Stimulated activated CD4-positive, alpha-beta T cell treated with anti-CD3 and anti-CD28 coated beads, Interleukin-2, amount 100 ng/mL, for 4 hours (primary cell): ENCODE results near the gene CACNA1A.

Experiments used
- DNase-seq: peaks from one replicate; pipeline ENCODE4 v3.0.0-alpha.2; 2020; ENCODE audit warnings: low read depth

The CACNA1A gene

DNA sequence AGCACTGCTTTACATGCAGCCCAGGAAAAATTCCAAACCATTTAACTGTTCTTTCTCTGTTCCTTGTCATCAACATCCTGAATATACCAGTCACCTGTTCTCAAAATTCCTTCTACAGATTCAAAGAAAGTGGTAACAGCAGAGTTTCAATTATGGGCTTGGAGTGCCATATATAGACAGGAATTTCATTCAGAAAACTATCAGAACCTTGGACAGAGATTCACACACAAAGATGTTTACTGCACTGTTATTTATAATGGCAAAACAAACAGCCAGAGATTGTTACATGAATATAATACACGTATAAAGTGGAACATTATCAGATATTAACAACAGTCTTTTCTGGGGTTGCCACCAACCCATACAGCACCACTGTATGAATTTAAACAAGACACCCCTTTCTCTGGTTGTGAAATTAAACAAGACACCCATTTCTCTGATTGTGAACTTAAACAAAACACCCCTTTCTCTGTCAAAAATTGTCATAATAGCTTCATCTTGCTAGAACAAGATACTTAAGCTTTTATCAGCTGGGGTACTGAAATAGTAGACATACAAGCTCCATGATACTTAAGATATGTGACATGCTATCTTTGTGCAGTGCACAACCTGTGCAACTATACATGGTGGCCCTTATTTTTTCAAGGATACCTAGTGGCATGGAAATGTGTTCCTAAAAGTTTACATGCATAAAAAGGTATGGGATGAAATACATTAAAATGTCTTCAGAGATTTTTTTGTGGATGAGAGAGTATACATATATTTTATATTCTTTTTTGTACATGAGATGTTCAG lies 12.6 kb downstream of the CACNA1A start:
- no peak for DNase-seq

- DNase-seq: no peak
These were observed 14.2 kb downstream of the CACNA1A start for GRCh38 chr19:13492128-13492527.

- DNase-seq: no peak
These were observed 18.3 kb downstream of the CACNA1A start for GRCh38 chr19:13487985-13488384.

DNA sequence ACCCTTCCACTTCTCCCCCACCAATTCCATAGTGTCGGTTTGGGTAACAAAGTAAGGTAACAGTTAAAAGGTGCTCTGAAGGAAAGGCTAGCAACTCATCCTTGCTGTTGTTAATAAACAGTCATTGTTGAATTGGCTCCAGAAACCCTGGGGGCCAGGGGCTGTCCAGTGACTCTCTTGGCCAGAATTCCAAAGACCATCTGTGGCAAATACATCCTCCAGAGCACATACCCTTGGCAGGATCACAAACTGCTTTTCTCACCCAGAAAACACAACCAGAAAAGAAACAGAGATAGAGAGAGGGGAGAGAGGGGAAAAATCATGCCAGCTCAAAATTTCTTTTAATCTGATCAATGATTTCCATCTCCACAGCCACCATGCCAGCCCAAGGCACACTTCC lies 22.1 kb downstream of the CACNA1A start:
- DNase-seq: no peak

DNA sequence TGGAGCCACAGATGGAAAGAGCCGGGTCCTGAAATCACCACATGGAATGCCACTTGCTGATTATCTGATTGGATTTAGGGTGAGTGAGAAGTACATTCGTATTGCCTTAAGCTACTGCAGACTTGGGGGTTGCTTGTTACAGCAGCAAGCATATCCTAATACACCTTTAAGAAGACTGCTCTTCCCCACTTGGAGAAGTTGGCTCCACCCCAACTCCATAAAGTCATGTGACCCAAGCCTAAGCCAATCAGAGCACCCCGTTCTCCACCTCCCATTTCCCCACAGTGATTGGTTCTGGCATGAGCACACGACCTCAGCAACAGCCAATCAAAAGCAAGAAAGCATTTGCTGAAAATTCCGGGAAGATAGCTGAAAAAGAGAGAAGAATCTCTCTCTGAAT lies 23.1 kb downstream of the CACNA1A start:
- no peak for DNase-seq

GRCh38 chr19:13478576-13478975 lies 27.7 kb downstream of the CACNA1A start:
- DNase-seq: no peak

DNA sequence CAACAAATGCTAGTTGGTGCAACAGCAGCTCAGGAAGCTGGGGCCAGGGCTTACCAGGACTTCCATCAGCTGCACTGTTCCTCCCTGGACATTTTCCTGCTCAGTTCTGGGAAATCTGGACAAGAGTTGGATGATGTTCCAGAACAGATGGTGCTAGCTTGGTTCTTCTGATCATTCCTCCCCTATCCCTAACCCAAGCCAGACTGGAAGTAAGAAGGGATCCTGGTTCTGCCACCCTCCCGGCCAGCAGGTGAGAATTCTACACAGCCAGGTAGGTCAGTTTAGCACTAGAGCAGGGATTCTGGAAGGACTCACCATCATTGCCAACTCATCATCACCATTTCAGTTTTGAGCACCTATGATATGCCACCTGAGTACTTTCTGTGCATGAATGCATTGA lies 30.2 kb downstream of the CACNA1A start:
- no peak for DNase-seq

DNA sequence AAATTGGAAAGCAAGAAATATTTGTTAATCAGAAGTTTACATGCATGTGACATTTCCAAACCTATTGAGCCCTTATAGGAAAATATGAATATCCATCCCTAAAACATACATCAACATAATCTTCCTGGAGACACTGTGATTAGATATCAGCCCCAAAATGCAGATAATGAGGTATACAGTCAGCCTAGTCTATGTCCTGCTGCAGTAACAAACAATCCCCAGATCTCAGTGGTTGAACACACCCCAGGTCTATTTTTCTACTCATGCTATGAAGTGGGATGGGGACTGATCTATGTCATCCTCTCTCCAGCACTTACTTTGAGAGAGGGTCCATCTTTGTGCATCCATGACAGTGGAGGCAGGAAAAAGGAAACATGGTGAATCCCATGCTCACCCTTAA lies 31.2 kb downstream of the CACNA1A start:
- no peak for DNase-seq

DNA sequence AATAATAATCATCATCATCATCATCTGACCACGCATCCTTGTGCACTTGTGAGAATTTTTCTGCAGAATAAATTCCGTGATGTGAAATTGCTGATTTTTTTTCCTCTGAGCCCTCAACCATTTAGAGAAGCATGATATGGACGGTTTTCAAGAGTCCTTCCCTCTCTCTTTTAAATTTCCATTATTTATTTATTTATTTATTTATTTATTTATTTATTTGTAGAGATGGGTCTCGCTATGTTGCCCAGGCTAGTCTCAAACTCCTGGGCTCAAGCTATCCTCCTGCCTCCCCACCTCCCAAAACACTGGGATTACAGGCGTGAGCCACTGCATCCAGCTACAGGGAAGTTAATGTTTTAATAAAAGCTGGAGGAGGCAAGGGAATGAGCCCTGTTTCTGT lies 39.6 kb downstream of the CACNA1A start:
- no peak for DNase-seq

DNA sequence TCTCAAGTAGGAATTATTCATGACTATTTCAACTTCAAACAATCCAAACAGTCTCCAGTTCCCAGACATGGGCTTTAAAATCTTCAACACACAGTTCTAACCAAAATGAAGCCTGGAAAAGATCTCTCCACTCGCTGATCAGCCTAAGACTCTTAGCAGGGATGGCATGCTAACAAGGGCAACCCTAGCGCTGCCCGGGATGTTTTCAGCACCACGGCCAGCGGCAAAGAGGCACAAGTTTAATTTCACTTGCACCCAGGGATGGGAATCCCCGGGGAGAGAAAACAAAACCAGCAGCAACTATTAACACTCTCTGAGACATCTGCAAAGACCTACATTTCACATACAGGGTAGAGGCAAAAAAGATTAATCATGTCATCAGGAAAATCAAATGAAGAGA lies 43.0 kb downstream of the CACNA1A start:
- DNase-seq: no peak

- no peak for DNase-seq
These were observed 44.7 kb downstream of the CACNA1A start for GRCh38 chr19:13461536-13461935.

DNA sequence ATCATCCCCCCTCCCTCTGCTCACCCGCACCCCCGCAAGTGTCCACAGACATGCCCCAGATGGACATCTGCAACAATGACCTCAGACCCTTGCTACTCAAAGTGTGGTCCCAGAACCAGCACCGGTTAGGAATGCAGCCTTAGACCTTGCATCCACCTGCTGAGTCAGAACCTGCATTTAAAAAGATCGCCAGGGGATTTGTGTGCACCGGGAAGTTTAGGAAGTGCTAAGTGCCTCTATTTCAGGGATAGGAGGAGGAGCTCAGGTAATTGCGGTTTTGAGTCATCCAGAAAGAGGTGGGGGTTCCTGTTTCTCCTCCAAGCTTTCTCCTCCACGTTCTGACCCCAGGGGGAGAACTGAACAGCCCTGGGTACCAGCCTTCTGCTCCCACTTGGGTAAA lies 46.2 kb downstream of the CACNA1A start:
- DNase-seq: no peak

DNA sequence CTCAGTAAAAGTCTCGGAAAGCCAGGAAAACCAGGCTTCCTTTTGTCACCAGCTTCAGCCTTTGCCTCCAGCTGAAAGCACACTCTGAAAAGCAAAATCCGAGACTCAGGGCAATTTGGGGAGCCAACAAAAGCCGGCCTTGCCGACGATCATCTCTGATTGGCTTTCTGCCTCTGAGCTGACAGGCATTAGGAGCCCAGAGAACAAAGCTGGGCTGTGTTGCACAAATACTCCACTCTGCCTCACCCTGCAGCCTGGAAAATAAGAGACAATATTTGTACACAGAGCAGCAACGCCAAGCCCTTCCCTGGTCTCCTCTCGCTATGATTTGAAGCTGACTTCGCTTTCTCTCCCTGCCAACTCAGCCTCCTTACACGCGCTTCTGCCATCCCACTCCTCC lies 46.9 kb downstream of the CACNA1A start:
- no peak for DNase-seq

- DNase-seq: no peak
These were observed 54.8 kb downstream of the CACNA1A start for GRCh38 chr19:13451434-13451995.

DNA sequence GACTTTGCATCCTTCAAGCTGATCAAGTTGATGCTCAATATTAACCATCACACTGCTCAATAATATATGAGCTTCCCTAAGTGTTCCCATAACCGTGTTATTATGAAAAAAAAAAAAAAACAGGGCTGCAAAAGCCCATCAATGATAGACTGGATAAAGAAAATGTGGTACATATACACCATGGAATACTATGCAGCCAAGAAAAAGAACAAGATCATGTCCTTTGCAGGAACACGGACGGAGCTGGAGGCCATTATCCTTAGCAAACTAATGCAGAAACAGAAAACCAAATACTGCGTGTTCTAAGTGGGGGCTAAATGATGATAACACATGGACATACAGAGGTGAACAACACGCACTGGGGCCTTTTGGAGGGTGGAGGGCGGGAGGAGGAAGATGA lies 58.3 kb downstream of the CACNA1A start:
- DNase-seq: no peak

- DNase-seq: peak; percentile 4
These were observed 64.3 kb downstream of the CACNA1A start for GRCh38 chr19:13441810-13442512.

DNA sequence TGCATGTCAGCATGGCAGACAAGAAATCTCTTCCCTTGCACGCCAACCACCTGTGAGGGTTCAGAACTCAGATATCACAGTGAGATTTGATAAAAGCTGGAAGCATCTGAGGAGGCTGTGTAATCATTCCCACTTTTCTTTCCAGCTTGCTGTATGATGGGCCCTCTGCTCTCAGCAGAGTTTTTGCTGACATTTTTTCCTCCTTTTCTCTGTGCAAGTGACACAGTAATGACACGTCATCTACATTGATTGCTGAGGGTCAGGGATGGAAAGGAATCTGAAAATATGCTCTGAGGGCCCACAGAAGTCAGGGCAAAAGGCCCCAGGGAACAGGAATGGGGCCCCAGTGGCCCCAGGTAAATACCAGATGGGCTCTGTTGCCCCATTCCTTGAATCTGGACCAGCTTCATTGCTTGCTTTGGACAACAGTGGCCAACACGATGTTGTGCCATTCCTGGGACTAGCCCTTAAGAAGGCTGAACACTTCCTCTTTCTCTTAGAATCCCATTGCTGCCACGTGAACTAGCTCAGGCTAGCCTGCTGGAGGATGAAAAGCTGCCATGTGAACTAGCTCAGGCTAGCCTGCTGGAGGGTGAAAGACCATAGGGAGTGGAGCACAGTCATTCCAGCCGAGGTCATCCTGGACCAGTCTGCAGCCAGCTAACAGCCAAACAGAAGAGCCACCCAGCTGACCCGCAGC lies 68.2 kb downstream of the CACNA1A start:
- DNase-seq: no peak

DNA sequence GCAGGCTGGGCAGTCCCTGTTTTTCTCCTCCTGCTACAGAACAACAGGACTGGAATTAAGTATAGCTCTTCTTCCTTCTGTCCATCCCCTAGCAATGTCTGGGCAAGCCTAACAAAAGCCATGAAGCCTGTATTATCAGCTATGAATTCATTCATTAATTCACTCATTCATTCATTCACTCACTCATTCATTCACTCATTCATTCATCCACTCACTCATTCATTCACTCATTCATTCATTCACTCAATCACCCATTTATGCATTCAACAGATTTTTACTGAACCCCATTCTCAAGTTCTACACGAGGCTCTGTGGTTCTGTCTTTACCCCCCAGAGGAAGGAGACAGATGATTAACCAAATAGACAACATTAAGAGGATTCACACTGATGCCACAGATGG lies 69.9 kb downstream of the CACNA1A start:
- DNase-seq: no peak

DNA sequence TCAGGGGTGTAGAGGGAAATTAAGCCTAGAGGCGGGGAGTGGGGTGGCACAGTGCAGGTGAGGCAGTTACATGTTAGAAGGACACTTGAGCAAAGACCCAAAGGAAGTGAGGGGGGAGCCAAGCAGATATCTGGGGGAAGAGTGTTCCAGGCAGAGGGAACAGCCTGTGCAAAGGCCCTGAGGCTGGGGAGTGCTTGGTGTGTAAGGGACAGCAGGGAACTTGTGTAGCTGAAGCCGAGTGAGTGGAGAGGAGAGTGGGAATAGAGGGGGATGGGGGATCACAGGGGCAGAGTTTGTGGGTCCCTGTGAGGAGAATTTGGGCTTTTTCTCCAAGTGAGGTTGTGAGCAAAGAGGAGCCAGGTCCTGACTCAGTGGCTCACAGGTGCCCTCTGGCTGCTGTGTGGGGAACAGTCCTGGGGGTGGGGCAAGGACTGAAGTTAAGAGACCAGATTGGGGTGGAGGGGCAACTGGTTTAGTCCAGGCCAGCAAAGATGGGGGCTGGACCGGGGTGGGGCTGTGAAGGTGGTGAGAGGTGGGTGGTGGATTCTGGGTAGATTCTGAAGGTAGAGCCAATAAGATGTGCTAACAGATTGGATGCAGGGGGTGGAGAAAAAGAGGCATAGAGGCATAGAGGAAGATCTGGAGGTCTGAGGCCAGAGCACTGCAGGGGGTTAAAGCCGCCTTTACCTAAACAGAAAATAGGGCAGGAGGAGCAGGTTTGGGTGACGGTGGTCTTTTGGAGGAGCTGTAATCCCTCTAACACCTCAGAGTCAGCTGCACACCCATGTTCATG lies 75.3 kb downstream of the CACNA1A start:
- peak; percentile 24 for DNase-seq

GRCh38 chr19:13429563-13429962 lies 76.7 kb downstream of the CACNA1A start:
- DNase-seq: no peak

- no peak for DNase-seq
These were observed 77.9 kb downstream of the CACNA1A start for GRCh38 chr19:13428352-13428751.
